ENCODE results near the gene TSC2.

TSC2 gene

DNA sequence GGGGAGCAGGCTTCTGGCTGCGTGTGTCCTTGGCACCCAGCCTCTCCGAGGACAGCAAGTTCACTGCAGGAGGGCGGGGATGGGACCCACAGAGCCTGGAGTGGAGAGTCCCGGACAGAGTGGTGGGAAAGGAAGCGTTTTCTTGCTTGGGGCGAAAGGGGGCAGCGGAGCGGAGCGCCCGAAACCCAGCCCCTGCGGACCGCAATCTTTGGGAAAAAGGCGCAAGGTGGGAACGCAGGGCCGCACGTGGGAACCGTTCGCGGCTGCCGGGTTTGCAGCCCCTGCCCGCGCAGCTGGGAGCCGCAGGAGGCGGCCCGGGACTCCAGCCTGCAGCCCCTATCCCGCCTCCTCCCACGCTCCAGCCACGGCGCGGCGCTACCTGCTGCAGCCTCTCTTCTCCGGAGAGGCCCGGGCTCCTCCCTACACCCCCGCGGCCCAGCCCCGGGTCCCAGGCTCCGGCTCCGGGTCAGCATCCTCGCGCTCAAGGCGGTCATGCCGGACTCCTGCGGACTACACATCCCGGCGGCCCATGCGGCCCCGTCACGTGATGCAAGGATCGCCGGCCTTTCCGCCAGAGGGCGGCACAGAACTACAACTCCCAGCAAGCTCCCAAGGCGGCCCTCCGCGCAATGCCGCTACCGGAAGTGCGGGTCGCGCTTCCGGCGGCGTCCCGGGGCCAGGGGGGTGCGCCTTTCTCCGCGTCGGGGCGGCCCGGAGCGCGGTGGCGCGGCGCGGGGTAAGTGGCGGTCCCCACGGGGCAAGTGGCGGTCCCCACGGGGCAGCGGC lies at the start of gene TSC2, which contains the start of gene NTHL1:
TSS of gene TSC2 (plus strand) at position 656 of the 786 bp plus-strand sequence. CDS start 631 bp downstream, outside the sequence.
TSS of gene NTHL1 (minus strand) at position 505 of the 786 bp plus-strand sequence. CDS start at position 494, 11 bp downstream.
- DNase-seq (ENCODE audit: low read depth) = peak; percentile 93

DNA sequence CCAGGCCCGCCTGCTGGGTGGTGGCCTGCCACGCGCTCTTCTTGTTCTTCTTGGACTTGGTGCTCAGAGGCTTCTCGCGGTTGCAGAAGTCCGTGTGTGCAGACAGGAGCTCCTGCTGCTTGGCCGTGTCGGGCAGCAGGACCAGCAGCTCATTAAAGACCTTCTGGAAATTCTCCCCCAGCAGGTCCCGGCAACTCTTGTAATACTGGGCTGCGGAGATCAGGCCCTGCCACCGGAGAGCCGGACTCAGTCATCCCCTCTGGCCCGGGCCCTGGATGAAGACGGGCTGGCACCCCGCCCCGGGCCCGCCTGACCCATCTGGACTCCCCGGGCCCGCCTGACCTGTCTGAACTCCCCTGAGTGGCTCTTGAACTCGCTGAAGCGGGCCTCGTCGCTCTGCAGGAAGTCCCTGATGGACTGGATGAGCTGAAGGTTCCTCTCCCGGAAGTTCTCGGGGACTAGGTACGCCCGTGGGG lies 49.4 kb upstream of the TSC2 start:
- DNase-seq (ENCODE audit: low read depth) = no peak

DNA sequence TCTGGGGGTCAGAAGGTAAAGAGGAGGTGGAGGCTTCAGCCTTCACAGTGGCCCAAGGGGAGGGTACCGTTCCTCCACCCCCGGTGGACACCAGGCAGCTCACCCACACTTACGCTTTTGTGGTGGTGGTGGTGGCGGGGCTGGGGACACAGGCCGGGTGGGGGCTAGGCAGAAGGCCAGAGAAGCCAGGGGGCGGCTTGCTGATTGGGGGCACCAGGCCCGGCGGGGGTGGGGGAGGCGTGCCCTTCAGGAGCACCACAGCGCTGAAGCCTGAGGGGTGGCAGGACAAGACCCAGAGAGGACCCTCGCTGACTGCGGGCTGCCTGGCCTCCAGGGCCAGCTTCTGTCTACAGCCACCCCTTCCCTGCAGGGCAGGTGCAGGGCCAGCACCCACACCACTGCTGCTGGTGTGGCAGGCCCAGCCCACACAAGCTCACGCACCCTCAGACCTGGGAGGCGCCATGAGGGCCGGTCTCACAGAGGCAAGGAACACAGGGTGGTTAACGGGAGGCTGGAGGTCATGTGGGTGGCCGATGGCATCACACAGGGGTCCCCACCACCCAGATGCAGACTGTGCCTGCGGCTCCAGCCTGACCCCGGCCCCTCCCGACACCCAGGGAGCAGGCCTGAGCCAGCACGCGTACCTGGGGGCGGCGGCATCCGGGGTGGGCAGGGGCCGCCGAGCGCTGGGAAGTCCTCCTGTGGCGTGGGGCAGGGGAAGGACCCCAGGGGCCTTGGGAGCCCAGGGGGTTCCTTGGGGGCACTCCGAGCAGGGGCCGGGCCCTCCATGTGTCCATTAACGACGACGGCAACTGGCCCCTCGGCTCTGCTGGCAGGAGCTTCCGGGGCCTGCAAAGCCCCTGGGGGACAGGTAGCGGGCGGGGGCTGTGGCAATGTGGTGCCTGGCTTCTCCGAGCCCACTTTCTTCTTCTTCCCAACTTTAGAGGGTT lies 48.7 kb upstream of the TSC2 start:
- no peak for DNase-seq (ENCODE audit: low read depth)

DNA sequence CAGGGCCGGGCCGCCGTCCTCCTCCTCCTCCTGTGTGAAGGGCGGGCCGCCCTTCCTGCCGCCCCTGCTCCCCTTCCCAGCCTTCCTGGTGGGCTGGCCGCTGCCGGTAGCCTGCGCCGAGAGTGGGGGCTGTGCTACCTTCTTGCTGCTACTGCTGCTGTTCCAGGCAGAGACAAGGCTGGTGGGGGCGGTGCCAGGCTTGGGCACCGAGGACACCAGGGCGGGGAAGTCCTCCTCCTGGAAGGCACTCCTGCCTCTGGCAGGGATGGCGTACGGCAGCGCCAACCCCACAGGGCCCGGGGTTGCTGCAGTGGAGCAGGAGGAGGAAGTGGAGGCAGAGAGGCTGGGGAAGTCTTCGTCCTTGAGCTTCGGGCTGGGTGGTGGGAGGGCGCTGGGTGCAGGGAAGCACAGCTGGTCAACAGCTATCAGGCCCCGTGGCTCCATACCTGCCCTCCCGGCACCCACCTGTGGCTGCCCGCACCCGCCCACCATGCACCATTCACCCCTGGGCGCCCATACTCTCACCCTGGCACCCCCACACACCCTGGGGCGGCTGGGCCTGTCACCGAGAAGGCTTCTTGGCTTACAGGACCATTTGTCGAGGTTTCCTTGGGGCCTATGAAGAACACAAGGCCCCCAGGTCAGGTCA lies 47.8 kb upstream of the TSC2 start:
- DNase-seq (ENCODE audit: low read depth) = no peak

DNA sequence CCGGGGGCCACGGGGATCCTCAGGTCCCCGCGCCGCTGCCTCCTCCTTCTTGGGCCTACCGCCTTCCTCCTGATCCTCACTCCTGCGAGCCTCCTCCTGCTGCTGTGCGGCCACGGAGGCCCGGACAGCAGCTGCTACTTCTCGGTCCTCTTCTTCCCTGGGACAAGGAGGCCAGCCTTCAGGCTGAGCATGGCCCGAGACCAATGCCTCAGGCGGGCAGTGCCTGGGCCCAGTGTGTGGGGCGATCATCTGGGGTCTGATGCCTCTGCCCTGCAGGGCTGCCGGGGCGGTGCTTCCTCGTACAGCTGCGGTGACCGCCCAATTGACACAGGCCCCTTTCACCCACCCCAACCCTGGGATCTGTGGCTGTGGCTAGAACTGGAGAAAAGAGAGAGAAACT lies 46.8 kb upstream of the TSC2 start:
- DNase-seq (ENCODE audit: low read depth) = no peak

DNA sequence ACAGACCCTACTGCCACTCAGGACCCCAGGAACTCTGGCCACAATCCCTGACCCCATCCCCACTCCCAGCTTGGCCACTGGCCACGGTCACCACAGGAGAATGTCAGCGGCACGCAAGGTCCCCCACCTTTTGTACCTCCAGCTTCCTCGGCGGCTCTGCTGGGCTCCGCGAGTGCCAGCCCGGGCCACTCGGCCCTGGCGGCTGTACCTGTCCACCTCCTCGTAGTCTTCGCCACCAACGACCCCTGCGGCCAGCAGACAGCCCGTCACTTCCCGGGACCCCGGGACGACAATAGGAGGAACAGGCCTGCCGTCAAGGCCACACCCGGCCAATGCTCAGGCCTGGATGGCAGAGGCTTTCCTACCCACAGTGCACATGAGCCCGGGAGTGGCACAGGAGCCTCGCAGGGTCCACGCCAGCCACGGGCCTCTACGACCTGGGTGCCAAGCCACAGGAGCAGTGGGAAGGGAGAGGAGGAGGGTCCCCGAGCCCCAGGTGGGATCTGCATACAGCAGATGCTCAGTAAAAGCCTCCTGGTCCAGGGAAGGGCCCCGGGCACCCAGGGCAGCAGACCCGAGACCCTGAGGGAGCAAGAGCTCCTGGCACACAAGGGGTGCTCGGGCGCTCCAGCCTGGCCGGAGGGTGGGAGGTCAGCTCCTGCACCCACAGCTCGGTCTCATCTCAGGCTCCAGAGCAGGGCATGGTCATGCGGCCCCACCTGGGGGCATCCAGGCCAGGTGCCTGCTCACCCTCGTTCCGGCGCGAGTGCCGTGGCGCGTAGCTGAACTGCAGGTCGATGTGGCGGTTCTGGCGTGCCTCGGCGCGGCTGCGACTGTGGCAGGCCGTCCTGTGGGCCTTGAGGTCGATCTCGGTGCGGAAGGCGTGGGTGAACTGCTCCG lies 46.1 kb upstream of the TSC2 start:
- no peak for DNase-seq (ENCODE audit: low read depth)

GRCh38 chr16:2002406-2003230 lies 45.2 kb upstream of the TSC2 start:
- DNase-seq (ENCODE audit: low read depth) = no peak

DNA sequence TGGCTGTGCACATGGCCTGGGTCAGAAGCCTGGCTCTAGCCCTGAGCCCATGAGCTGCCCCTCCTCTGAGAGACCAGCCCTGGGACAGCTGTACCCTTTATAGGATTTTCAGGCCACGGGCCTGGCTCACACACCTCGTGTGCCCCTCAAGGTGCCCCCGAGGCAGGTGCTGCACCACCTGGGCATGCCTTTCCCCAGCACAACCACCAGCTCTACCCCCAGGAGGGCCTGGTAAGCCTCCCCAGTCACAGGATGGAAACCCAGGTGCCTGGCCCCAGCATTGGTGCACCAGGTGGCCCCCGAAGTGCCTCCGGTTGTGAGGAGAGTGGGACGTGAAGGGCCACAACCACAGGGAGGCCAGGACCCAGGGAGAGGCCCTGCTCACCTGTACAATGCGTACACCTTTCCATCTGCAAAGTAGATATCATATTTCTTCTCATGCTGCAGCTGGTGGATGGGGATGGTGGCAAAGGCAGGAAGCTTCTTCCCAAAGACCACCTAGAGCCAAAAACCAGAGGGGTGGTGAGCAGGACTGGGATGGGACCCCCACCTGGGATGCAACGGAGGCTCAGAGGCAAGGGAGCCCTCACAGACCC lies 44.5 kb upstream of the TSC2 start:
- no peak for DNase-seq (ENCODE audit: low read depth)

DNA sequence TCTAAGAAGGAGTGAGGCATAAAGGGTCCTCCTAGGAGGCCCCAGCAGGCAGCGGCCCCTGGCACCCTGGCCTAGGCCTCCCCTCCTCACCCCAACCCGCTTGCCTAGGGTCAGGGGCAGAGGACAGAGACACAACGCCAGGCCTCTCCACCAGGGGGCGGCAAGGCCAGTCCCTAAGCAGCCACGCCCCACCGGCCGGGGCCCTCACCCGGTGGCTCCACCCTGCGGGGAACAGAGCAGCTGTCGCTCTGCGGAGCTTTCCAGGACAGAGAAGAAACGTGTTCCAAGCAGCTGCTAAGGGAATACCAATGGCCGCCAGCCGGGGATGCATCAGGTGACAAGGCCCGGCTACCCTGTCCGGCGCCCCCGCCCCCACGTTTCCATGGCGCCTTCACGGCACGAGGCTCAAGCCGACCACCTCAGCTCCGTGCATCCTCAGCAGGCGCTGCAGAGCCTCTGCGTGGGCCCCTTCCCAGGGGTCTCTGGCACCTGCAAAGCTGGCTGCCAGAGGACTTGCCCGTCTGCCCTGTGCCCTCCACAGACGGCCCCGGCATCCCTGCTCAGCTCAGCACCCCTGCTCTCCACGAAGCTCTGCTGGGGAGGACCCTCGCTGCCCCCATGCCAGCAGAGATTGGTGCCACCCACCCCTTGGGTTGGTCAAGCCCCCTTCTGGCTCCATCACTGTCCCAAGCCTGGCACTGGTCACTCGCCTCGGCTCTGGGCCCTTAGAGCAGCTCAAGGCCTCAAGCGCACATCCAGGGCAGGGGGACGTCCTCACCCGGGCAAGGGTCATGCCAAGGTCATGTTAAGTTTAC lies 43.8 kb upstream of the TSC2 start:
- peak; percentile 76 for DNase-seq (ENCODE audit: low read depth)

- DNase-seq (ENCODE audit: low read depth) = no peak
These were observed 42.8 kb upstream of the TSC2 start for GRCh38 chr16:2004795-2005517.

DNA sequence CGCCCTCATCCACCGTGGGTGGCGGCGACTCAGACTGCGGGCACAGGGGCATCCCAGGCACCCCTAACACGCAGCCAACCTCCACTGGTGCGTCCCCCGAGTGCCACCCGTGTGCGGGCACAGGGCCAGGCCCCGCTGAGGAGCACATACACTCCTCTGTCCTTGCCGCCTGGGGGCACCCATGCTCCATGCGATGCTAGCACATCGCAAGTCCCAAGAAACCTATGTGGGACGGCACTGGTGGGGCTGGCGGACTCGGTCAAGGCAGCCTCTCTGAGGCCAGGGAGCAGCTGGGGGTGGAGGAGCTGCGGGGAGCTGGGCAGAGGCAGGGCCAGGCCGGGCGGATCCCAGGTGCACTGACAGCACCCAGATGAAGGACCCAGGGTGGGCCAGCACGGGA lies 42.1 kb upstream of the TSC2 start:
- no peak for DNase-seq (ENCODE audit: low read depth)

DNA sequence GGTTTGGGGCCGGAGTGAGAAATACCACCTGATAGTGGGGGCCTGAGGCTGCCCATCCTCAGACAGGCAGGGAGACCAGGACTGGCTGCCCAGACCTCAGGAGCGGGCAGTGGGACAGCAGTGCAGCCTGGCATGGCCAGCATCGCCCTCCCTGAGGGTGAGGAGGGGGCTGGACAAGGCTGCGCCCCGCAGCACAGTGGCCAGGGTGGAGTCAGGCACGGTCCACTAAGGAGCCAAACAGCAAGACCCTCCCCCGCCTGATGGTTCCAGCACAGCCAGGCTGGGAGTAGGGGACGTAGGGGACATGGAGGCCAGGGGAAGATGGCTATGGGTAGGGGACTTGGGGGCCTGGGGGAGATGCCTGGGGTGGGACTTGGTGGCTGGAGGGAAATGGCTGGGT lies 41.5 kb upstream of the TSC2 start:
- no peak for DNase-seq (ENCODE audit: low read depth)

- no peak for DNase-seq (ENCODE audit: low read depth)
These were observed 40.5 kb upstream of the TSC2 start for GRCh38 chr16:2007081-2007836.

GRCh38 chr16:2008009-2008526 lies 39.7 kb upstream of the TSC2 start:
- DNase-seq (ENCODE audit: low read depth) = no peak

DNA sequence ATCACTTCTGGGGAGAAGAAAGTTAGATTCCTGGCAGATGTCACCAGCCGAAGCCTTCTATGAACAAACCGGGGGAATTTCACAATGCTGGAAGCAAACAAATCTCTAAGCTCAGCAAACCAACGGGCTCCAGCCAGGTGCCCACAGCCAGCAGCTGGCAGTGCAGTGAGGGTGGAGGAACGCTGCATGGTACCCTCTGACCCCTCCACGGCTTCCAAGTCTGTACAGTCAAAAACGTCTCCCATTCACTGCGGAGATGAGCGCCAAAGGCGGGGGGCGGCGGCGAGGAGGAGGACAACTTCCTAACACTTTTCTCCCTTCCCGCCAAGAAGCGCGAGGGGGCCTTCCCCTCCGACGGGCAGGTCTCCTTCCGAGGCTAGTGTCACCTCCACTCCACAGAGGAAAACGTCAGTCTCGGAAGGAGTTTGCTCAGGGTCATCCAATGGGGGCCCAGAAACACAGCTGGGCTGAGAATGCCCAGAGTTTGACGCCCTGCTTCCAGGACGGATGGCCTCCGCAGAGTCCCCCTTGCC lies 39.1 kb upstream of the TSC2 start:
- DNase-seq (ENCODE audit: low read depth) = no peak

DNA sequence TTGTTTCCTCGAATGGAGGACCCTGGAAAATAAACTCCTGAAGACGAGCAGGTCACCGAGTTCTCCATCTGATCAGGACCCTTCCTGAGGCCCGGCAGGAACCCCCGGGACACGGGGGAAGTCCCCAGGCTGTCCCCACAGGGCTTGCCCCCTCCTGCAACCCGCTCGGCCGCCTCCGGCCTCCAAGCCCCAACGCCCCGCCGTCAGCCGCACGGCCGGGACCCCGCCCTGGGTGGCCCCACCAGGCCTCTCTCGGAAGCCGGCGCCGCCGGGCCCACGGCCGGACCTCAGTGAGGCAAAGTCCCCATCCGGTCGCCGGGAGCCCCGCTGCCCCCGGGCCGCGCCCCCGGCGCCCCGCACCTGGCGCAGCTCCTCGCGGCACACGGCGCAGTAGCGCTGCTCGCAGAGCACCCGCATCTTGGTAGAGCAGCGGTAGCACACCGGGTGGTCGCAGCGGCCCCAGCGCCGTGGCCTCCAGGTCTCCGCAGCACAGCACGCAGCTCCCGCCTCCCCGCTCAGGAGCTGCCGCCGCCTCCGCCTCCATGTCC lies 38.5 kb upstream of the TSC2 start:
- DNase-seq (ENCODE audit: low read depth) = no peak
